NCI-H187 treated with DMSO at 0.1 percent for 48 hours (cell line): ENCODE data around the gene WSCD2.

ENCODE experiments used
- DNase-seq: peaks from one replicate; lab custom pipeline; 2025; lab: John Stamatoyannopoulos, UW

The WSCD2 gene

GRCh38 chr12:108128221-108129016, 669 bp upstream of the WSCD2 start:
- DNase-seq = no peak

- no peak for DNase-seq
Observed at GRCh38 chr12:108131035-108131434, 1.9 kb downstream of the WSCD2 start.

- peak; percentile 34 for DNase-seq
Observed at GRCh38 chr12:108131657-108132126, 2.6 kb downstream of the WSCD2 start.

- peak; percentile 22 for DNase-seq
Observed at GRCh38 chr12:108133482-108133881, 4.4 kb downstream of the WSCD2 start.

GRCh38 chr12:108134744-108135143, 5.7 kb downstream of the WSCD2 start:
- no peak for DNase-seq

GRCh38 chr12:108135627-108136026, 6.5 kb downstream of the WSCD2 start:
- no peak for DNase-seq

GRCh38 chr12:108136697-108137096, 7.6 kb downstream of the WSCD2 start:
- no peak for DNase-seq

GRCh38 chr12:108139454-108139853, 10.4 kb downstream of the WSCD2 start:
- DNase-seq = no peak

- no peak for DNase-seq
Observed at GRCh38 chr12:108140501-108140900, 11.4 kb downstream of the WSCD2 start.

- no peak for DNase-seq
Observed at GRCh38 chr12:108141600-108142130, 12.6 kb downstream of the WSCD2 start.

GRCh38 chr12:108143144-108143543, 14.1 kb downstream of the WSCD2 start:
- no peak for DNase-seq

GRCh38 chr12:108144080-108144479, 15.0 kb downstream of the WSCD2 start:
- DNase-seq = no peak

GRCh38 chr12:108145011-108145410, 15.9 kb downstream of the WSCD2 start:
- DNase-seq = no peak

- DNase-seq = no peak
Observed at GRCh38 chr12:108146035-108146893, 17.2 kb downstream of the WSCD2 start.

- DNase-seq = no peak
Observed at GRCh38 chr12:108147279-108147678, 18.2 kb downstream of the WSCD2 start.

GRCh38 chr12:108148521-108149074, 19.5 kb downstream of the WSCD2 start:
- no peak for DNase-seq

GRCh38 chr12:108150436-108150835, 21.3 kb downstream of the WSCD2 start:
- no peak for DNase-seq

GRCh38 chr12:108151533-108152169, 22.6 kb downstream of the WSCD2 start:
- no peak for DNase-seq

GRCh38 chr12:108152170-108152538, 23.1 kb downstream of the WSCD2 start:
- DNase-seq = no peak

GRCh38 chr12:108156717-108157116, 27.6 kb downstream of the WSCD2 start:
- no peak for DNase-seq

GRCh38 chr12:108157870-108158459, 28.9 kb downstream of the WSCD2 start:
- DNase-seq = no peak

- DNase-seq = no peak
Observed at GRCh38 chr12:108162207-108162606, 33.1 kb downstream of the WSCD2 start.
